Sigmoid colon (tissue), 4 donors: Measurements from ENCODE around the gene OTOGL.

Experiments used
- CTCF ChIP-seq, 4 experiments: fragments of 450-650 bp in 3 of 4; fragments of 200-600 bp in 1 of 4; IDR thresholded peaks; one replicate each; pipeline ENCODE4 v1.5.1; 2016 to 2019; ENCODE audit warnings: antibody characterized with exemption in 4 of 4, mild to moderate bottlenecking in 3 of 4, moderate library complexity in 2 of 4
- EP300 ChIP-seq, 4 donors: sonication (generic); formaldehyde crosslinking; IDR thresholded peaks; one replicate each; pipeline ENCODE4 v1.6.1; 2017; ENCODE audit warnings: antibody characterized with exemption in 4 of 4
- POLR2A ChIP-seq, 2 donors: fragments of 450-650 bp; IDR thresholded peaks; one replicate each; pipeline ENCODE4 v1.6.1; 2016; ENCODE audit warnings: antibody characterized with exemption in 2 of 2, mild to moderate bottlenecking in 2 of 2, moderate library complexity in 2 of 2

DNA sequence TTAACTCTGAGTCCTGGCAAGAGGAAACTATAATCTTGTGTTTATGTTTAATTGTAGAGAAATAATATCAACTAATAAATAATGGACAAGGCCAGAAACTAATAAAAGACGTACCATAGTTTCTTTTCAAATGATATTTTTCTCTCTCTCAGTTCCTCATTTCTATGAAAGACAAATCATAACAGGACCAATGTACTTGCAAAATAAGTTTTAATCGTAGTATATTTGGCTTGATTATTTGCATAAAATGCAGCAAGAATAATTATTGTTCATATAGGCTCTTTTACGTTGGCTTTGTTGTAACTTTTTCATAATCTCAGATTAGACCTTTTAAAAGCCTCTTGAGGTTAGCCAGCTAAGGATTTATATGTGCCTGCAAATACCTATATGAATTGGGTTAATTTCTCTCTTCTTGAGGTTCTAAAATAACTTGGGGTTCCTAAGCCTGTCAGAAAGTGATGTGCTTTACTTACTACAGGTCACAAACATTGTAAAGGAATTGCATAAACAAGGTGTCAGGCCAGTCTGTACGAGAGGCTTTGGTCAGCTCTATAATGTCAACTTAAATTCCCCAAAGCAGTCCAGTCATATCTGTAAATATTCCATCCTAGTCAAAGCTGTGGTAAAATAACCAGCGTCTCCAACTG lies 191.9 kb downstream of the OTOGL start:
- TF ChIP-seq CTCF (IDR thresholded peaks at IDR 0.05), result no peak
- TF ChIP-seq POLR2A (IDR thresholded peaks at IDR 0.05), result no peak
- TF ChIP-seq EP300 (IDR thresholded peaks at IDR 0.05), result no peak
